GM23338 (cell line): ENCODE measurements around the gene ESYT2. TPM values are rescaled to one million over a fixed set of nuclear protein-coding genes. Genes with fewer than 3 reads are reported as not detected.

Experiments
- ATAC-seq: fragments of 200-7000 bp; cut with Tn5 transposase; 3 replicates; pipeline ENCODE4 v1.9.1; 2020
- DNase-seq: peaks from one replicate; pipeline ENCODE4 v3.0.0-alpha.2; 2015; ENCODE audit warnings: low spot score
- H2AFZ ChIP-seq: fragments of 200-600 bp; sonication (generic); 2 replicates; pipeline ENCODE4 v1.8.0; 2016; ENCODE audit warnings: antibody characterized with exemption, mild to moderate bottlenecking, moderate library complexity
- H3F3A ChIP-seq: fragments of 200-600 bp; sonication (generic); replicated peaks from 2 replicates; pipeline ENCODE4 v1.8.0; 2017; ENCODE audit warnings: antibody characterized with exemption, mixed run types, low read depth
- H3K27ac ChIP-seq: fragments of 200-600 bp; sonication (generic); 2 replicates; pipeline ENCODE4 v1.6.1; 2016; ENCODE audit warnings: low read depth
- H3K27me3 ChIP-seq: fragments of 200-600 bp; sonication (generic); 2 replicates; pipeline ENCODE4 v1.8.0; 2016; ENCODE audit warnings: mild to moderate bottlenecking, mixed run types, moderate library complexity; ENCODE audit not compliant: insufficient read depth
- H3K36me3 ChIP-seq: fragments of 200-600 bp; sonication (generic); 2 replicates; pipeline ENCODE4 v1.8.0; 2016; ENCODE audit warnings: mild to moderate bottlenecking; ENCODE audit not compliant: insufficient read depth
- H3K4me1 ChIP-seq: fragments of 200-600 bp; sonication (generic); 2 replicates; pipeline ENCODE4 v1.8.0; 2016; ENCODE audit warnings: mild to moderate bottlenecking, moderate library complexity; ENCODE audit not compliant: insufficient read depth
- H3K4me2 ChIP-seq: fragments of 200-600 bp; sonication (generic); 2 replicates; pipeline ENCODE4 v1.7.1; 2017; ENCODE audit warnings: mixed run types
- H3K4me3 ChIP-seq: fragments of 200-600 bp; sonication (generic); 2 replicates; pipeline ENCODE4 v1.6.1; 2016; ENCODE audit warnings: mixed run types
- H3K79me2 ChIP-seq: fragments of 200-600 bp; sonication (generic); replicated peaks from 2 replicates; pipeline ENCODE4 v1.8.0; 2017; ENCODE audit warnings: mild to moderate bottlenecking; ENCODE audit not compliant: insufficient read depth
- H3K9me2 ChIP-seq: fragments of 200-600 bp; sonication (generic); 2 replicates; pipeline ENCODE4 v1.8.0; 2017; ENCODE audit not compliant: insufficient read depth
- H4K20me1 ChIP-seq: fragments of 200-600 bp; sonication (generic); replicated peaks from 2 replicates; pipeline ENCODE4 v1.8.0; 2017; ENCODE audit warnings: mild to moderate bottlenecking; ENCODE audit not compliant: insufficient read depth
- H3K27ac Mint-ChIP-seq: 2 replicates; pipeline ENCODE4 v1.8.0; 2020; ENCODE audit warnings: inconsistent platforms, mild to moderate bottlenecking, moderate library complexity, mixed read lengths
- H3K27me3 Mint-ChIP-seq: 3 replicates; pipeline ENCODE4 v1.8.0; 2022; ENCODE audit warnings: low read depth, mild to moderate bottlenecking, moderate library complexity, mixed read lengths, inconsistent platforms; ENCODE audit not compliant: insufficient read depth, poor library complexity
- H3K36me3 Mint-ChIP-seq: 3 replicates; pipeline ENCODE4 v1.8.0; 2021; ENCODE audit warnings: low read depth, mild to moderate bottlenecking, inconsistent platforms, moderate library complexity, mixed read lengths
- H3K4me1 Mint-ChIP-seq: 3 replicates; pipeline ENCODE4 v1.8.0; 2020; ENCODE audit warnings: mild to moderate bottlenecking, inconsistent platforms, mixed read lengths
- H3K4me3 Mint-ChIP-seq: 3 replicates; pipeline ENCODE4 v1.8.0; 2021; ENCODE audit warnings: moderate library complexity, mild to moderate bottlenecking, inconsistent platforms, mixed read lengths
- H3K9me3 Mint-ChIP-seq: 3 replicates; pipeline ENCODE4 v1.8.0; 2020; ENCODE audit warnings: moderate library complexity, mild to moderate bottlenecking, inconsistent platforms, mixed read lengths
- CREB1 ChIP-seq: fragments of 250-450 bp; sonication (Bioruptor Pico); IDR thresholded peaks from 2 replicates; pipeline ENCODE4 v1.5.0; 2020; ENCODE audit warnings: low read depth, mild to moderate bottlenecking, moderate library complexity
- CTCF ChIP-seq, 2 experiments: fragments of 200-600 bp in 1 of 2; sonication (generic) in 1 of 2; conservative IDR thresholded peaks; 2 replicates each; pipeline versions ENCODE4 v1.5.1 to v1.6.1; 2016 to 2017; ENCODE audit warnings: antibody characterized with exemption in 2 of 2, low read depth in 2 of 2, mild to moderate bottlenecking in 2 of 2, moderate library complexity in 1 of 2
- EZH2 ChIP-seq: fragments of 200-600 bp; sonication (generic); IDR thresholded peaks from one replicate; pipeline ENCODE4 v1.8.0; 2017; ENCODE audit warnings: antibody characterized with exemption, mild to moderate bottlenecking, low read depth; ENCODE audit not compliant: unreplicated experiment
- EZH2phosphoT487 ChIP-seq: fragments of 200-600 bp; sonication (generic); IDR thresholded peaks from one replicate; pipeline ENCODE4 v1.8.1; 2018; ENCODE audit warnings: antibody characterized with exemption; ENCODE audit not compliant: unreplicated experiment
- JUNB ChIP-seq: IDR thresholded peaks from one replicate; pipeline ENCODE4 v1.6.1; 2016; ENCODE audit warnings: antibody characterized with exemption; ENCODE audit not compliant: unreplicated experiment
- NANOG ChIP-seq: IDR thresholded peaks from 2 replicates; pipeline ENCODE4 v1.6.1; 2016; ENCODE audit warnings: antibody characterized with exemption, borderline replicate concordance
- POLR2AphosphoS5 ChIP-seq: IDR thresholded peaks from 2 replicates; pipeline ENCODE4 v1.6.1; 2016; ENCODE audit warnings: antibody characterized with exemption, low read depth
- REST ChIP-seq: IDR thresholded peaks from one replicate; pipeline ENCODE4 v1.6.1; 2018; ENCODE audit warnings: antibody characterized with exemption; ENCODE audit not compliant: unreplicated experiment
- STAT1 ChIP-seq: IDR thresholded peaks from one replicate; pipeline ENCODE4 v1.6.1; 2016; ENCODE audit warnings: antibody characterized with exemption; ENCODE audit not compliant: unreplicated experiment
- ZNF114 ChIP-seq: fragments of 250-450 bp; sonication (Bioruptor Pico); IDR thresholded peaks from 2 replicates; pipeline ENCODE4 v1.5.0; 2020; ENCODE audit warnings: mild to moderate bottlenecking, moderate library complexity
- ZNF331 ChIP-seq: fragments of 250-450 bp; sonication (Bioruptor Pico); IDR thresholded peaks from 2 replicates; pipeline ENCODE4 v1.5.0; 2020; ENCODE audit warnings: low read depth, mild to moderate bottlenecking, moderate library complexity
- ZNF462 ChIP-seq: fragments of 250-450 bp; sonication (Bioruptor Pico); IDR thresholded peaks from 2 replicates; pipeline ENCODE4 v1.5.0; 2020; ENCODE audit warnings: mild to moderate bottlenecking, moderate library complexity
- polyA plus RNA-seq: library from polyadenylated mRNA; unstranded; fragments of >200 nt; fragmentation: Nextera tagmentation; extraction: Ambion mirVana; gene quantifications from 2 replicates; pipeline ENCODE4 v1.2.1, GENCODE V29; 2016
- total RNA-seq: library from RNA; depleted of rRNA; stranded (reverse); fragments of >200 nt; shearing (Covaris generic); gene quantifications from 2 replicates; pipeline ENCODE4 v1.2.3, GENCODE V29; 2014

The ESYT2 gene
- total and polyA plus RNA-seq, 2 experiments from 2014 or later: 9.6 to 52.7 TPM

GRCh38 chr7:158805937-158806336, 23.4 kb downstream of the ESYT2 start (continued):
- no peak for TF ChIP-seq CTCF (conservative IDR thresholded peaks at IDR 0.05; ENCODE audit: low read depth in 2 of 2)
- TF ChIP-seq CREB1: no peak

GRCh38 chr7:158805414-158805813, 23.9 kb downstream of the ESYT2 start:
- H3K4me1 ChIP-seq: peaks cover 9% of the 10 kb centered on the region
- Mint-ChIP-seq H3K36me3 (peaks cover 56% of the 10 kb centered on the region), H3K27ac (no peak overlapping the region), H3K9me3 (peaks cover 32% of the 10 kb centered on the region), H3K27me3 (peaks cover 5% of the 10 kb centered on the region), H3K4me3 (no peak overlapping the region), H3K4me1 (peaks cover 8% of the 10 kb centered on the region)
- H4K20me1 ChIP-seq: peaks cover 5% of the 10 kb centered on the region; the same call in 1 of the 2 replicates
- DNase-seq (no peak), ATAC-seq (no peak)
- H2AFZ ChIP-seq: no peak overlapping the region
- no peak overlapping the region for H3K4me2 ChIP-seq
- no peaks in the 10 kb centered on the region for H3K36me3 ChIP-seq
- H3K27ac ChIP-seq: no peak overlapping the region
- H3F3A ChIP-seq: no peaks in the 10 kb centered on the region
- no peak overlapping the region for H3K4me3 ChIP-seq
- peaks cover 71% of the 10 kb centered on the region for H3K79me2 ChIP-seq
- H3K9me2 ChIP-seq: no peaks in the 10 kb centered on the region
- H3K27me3 ChIP-seq: no peaks in the 10 kb centered on the region
- no peak for TF ChIP-seq EZH2
- TF ChIP-seq ZNF114 (CRISPR knock-in tag): no peak
- TF ChIP-seq ZNF462 (CRISPR knock-in tag): no peak
- TF ChIP-seq NANOG: no peak
- no peak for TF ChIP-seq ZNF331 (CRISPR knock-in tag)
- no peak for TF ChIP-seq POLR2AphosphoS5
- no peak for TF ChIP-seq REST
- TF ChIP-seq JUNB: no peak
- TF ChIP-seq CTCF (conservative IDR thresholded peaks at IDR 0.05; ENCODE audit: low read depth in 2 of 2): no peak
- TF ChIP-seq STAT1: no peak
- no peak for TF ChIP-seq EZH2phosphoT487
